ENCODE data around the gene VRK1.

- TF ChIP-seq POLR2A (IDR thresholded peaks at IDR 0.05) = no peak
- TF ChIP-seq, protein P1, sequence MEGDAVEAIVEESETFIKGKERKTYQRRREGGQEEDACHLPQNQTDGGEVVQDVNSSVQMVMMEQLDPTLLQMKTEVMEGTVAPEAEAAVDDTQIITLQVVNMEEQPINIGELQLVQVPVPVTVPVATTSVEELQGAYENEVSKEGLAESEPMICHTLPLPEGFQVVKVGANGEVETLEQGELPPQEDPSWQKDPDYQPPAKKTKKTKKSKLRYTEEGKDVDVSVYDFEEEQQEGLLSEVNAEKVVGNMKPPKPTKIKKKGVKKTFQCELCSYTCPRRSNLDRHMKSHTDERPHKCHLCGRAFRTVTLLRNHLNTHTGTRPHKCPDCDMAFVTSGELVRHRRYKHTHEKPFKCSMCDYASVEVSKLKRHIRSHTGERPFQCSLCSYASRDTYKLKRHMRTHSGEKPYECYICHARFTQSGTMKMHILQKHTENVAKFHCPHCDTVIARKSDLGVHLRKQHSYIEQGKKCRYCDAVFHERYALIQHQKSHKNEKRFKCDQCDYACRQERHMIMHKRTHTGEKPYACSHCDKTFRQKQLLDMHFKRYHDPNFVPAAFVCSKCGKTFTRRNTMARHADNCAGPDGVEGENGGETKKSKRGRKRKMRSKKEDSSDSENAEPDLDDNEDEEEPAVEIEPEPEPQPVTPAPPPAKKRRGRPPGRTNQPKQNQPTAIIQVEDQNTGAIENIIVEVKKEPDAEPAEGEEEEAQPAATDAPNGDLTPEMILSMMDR (IDR thresholded peaks at IDR 0.05) = no peak
- no peak for TF ChIP-seq POLR2AphosphoS5 (IDR thresholded peaks at IDR 0.05)
Measured at GRCh38 chr14:96881713-96882112, 84.5 kb downstream of the VRK1 start.

Data from suprapubic skin (tissue), 4 donors.